GM18505 (cell line): Measurements from ENCODE around the gene PACRG.

Source experiments
- ATAC-seq: cut with Tn5 transposase; IDR thresholded peaks from one replicate; pipeline ENCODE4 v1.9.1; 2021; ENCODE audit not compliant: unreplicated experiment
- POLR2A ChIP-seq: IDR thresholded peaks from 4 replicates; pipeline ENCODE4 v1.6.1; 2011; ENCODE audit warnings: borderline replicate concordance; ENCODE audit not compliant: insufficient read depth, insufficient read length; ENCODE audit errors: extremely low read depth

PACRG gene

GRCh38 chr6:163146036-163146435 is 418.3 kb downstream of the PACRG start:
- no peak for ATAC-seq
- TF ChIP-seq POLR2A, result no peak

GRCh38 chr6:163147994-163148393 is 420.2 kb downstream of the PACRG start:
- ATAC-seq, result no peak
- no peak for TF ChIP-seq POLR2A

- no peak for TF ChIP-seq POLR2A
- no peak for ATAC-seq
Observed at GRCh38 chr6:163148451-163149278, 420.9 kb downstream of the PACRG start.

GRCh38 chr6:163149279-163149848 is 421.6 kb downstream of the PACRG start:
- TF ChIP-seq POLR2A, result no peak
- no peak for ATAC-seq

GRCh38 chr6:163151212-163151611 is 423.4 kb downstream of the PACRG start:
- no peak for ATAC-seq
- TF ChIP-seq POLR2A, result no peak

GRCh38 chr6:163152701-163153100 is 424.9 kb downstream of the PACRG start:
- TF ChIP-seq POLR2A, result no peak
- no peak for ATAC-seq

- TF ChIP-seq POLR2A, result no peak
- no peak for ATAC-seq
Observed at GRCh38 chr6:163159110-163159509, 431.3 kb downstream of the PACRG start.

- no peak for ATAC-seq
- TF ChIP-seq POLR2A, result no peak
Observed at GRCh38 chr6:163159689-163160088, 431.9 kb downstream of the PACRG start.

- ATAC-seq, result no peak
- no peak for TF ChIP-seq POLR2A
Observed at GRCh38 chr6:163162007-163162873, 434.5 kb downstream of the PACRG start.

GRCh38 chr6:163162874-163163213 is 435.1 kb downstream of the PACRG start:
- no peak for TF ChIP-seq POLR2A
- no peak for ATAC-seq

GRCh38 chr6:163164175-163164900 is 436.6 kb downstream of the PACRG start:
- no peak for ATAC-seq
- no peak for TF ChIP-seq POLR2A

- no peak for ATAC-seq
- TF ChIP-seq POLR2A, result no peak
Observed at GRCh38 chr6:163165155-163165910, 437.6 kb downstream of the PACRG start.

- no peak for ATAC-seq
- no peak for TF ChIP-seq POLR2A
Observed at GRCh38 chr6:163165922-163166321, 438.1 kb downstream of the PACRG start.

GRCh38 chr6:163166507-163166906 is 438.7 kb downstream of the PACRG start:
- ATAC-seq, result no peak
- no peak for TF ChIP-seq POLR2A
